ENCODE measurements around the gene RPL22L1. TPM values are rescaled to one million over a fixed set of nuclear protein-coding genes. Genes with fewer than 3 reads are reported as not detected.

Gene RPL22L1
- total and polyA plus RNA-seq, 2 experiments from 2014 or later = 82.2 to 110 TPM

- Histone ChIP-seq H3K27me3 (replicated peaks; ENCODE audit: insufficient read depth) (no peaks in the 10 kb centered on the region), H3K36me3 (ENCODE audit: low read depth) (peaks cover 35% of the 10 kb centered on the region), H3K4me1 (ENCODE audit: insufficient read depth) (peaks cover 26% of the 10 kb centered on the region), H3F3A (ENCODE audit: insufficient read depth) (peaks cover 67% of the 10 kb centered on the region), H3K4me3 (no peak overlapping the region), H3K9me3 (ENCODE audit: low read depth) (no peaks in the 10 kb centered on the region), H3K79me2 (ENCODE audit: insufficient read depth) (peaks cover 27% of the 10 kb centered on the region), H4K20me1 (ENCODE audit: insufficient read depth) (peaks cover 7% of the 10 kb centered on the region; the same call in 1 of the 2 replicates), H2AFZ (no peak overlapping the region), H3K9ac (peak overlapping the region; percentile 15; the same call in 1 of the 2 replicates), H3K9me2 (ENCODE audit: insufficient read depth) (no peaks in the 10 kb centered on the region), H3K27ac (0 out of 2 replicates have a peak overlapping the region, but pooled peaks have one; percentile 8), H3K4me2 (ENCODE audit: unreplicated experiment) (no peak overlapping the region)
- in situ Hi-C loops (cut with MboI) = no loop called here
- 77 to 84% methylated on average over 3 of the region's 3 CpGs for WGBS, 2 experiments (ENCODE audit: low coverage in 1 of 2, low lambda C conversion rate in 2 of 2, missing lambda C conversion rate in 2 of 2)
- no peak for DNase-seq
- TF ChIP-seq EZH2phosphoT487 (IDR thresholded peaks at IDR 0.05; ENCODE audit: insufficient read depth, low read depth) = no peak
- no peak for TF ChIP-seq EZH2 (IDR thresholded peaks at IDR 0.05; ENCODE audit: insufficient read depth, poor library complexity, severe bottlenecking)
Measured at GRCh38 chr3:170866499-170866898, 3.5 kb downstream of the RPL22L1 start.

- 88 to 89% methylated on average over 10 of the region's 10 CpGs for WGBS, 2 experiments (ENCODE audit: low coverage in 1 of 2, low lambda C conversion rate in 2 of 2, missing lambda C conversion rate in 2 of 2)
- no peak overlapping the region for H3K4me2 ChIP-seq (ENCODE audit: unreplicated experiment)
- in situ Hi-C loops (cut with MboI) = no loop called here
- H3K9ac ChIP-seq = no peak overlapping the region
- H3K9me2 ChIP-seq (ENCODE audit: insufficient read depth) = no peaks in the 10 kb centered on the region
- no peaks in the 10 kb centered on the region for H3K9me3 ChIP-seq (ENCODE audit: low read depth)
- no peak for DNase-seq
- H3K27ac ChIP-seq = no peak overlapping the region
- no peak overlapping the region for H3K4me3 ChIP-seq
- H3F3A ChIP-seq (ENCODE audit: insufficient read depth) = peaks cover 67% of the 10 kb centered on the region
- TF ChIP-seq EZH2phosphoT487 (IDR thresholded peaks at IDR 0.05; ENCODE audit: insufficient read depth, low read depth) = no peak
- TF ChIP-seq EZH2 (IDR thresholded peaks at IDR 0.05; ENCODE audit: insufficient read depth, poor library complexity, severe bottlenecking) = no peak
- peaks cover 23% of the 10 kb centered on the region for H3K4me1 ChIP-seq (ENCODE audit: insufficient read depth)
- H4K20me1 ChIP-seq (ENCODE audit: insufficient read depth) = peaks cover 7% of the 10 kb centered on the region; the same call in 1 of the 2 replicates
- no peaks in the 10 kb centered on the region for H3K27me3 ChIP-seq (replicated peaks; ENCODE audit: insufficient read depth)
- peaks cover 27% of the 10 kb centered on the region for H3K79me2 ChIP-seq (ENCODE audit: insufficient read depth)
- peaks cover 35% of the 10 kb centered on the region for H3K36me3 ChIP-seq (ENCODE audit: low read depth)
- no peak overlapping the region for H2AFZ ChIP-seq
Measured at GRCh38 chr3:170865209-170866094, 4.5 kb downstream of the RPL22L1 start.

DNA sequence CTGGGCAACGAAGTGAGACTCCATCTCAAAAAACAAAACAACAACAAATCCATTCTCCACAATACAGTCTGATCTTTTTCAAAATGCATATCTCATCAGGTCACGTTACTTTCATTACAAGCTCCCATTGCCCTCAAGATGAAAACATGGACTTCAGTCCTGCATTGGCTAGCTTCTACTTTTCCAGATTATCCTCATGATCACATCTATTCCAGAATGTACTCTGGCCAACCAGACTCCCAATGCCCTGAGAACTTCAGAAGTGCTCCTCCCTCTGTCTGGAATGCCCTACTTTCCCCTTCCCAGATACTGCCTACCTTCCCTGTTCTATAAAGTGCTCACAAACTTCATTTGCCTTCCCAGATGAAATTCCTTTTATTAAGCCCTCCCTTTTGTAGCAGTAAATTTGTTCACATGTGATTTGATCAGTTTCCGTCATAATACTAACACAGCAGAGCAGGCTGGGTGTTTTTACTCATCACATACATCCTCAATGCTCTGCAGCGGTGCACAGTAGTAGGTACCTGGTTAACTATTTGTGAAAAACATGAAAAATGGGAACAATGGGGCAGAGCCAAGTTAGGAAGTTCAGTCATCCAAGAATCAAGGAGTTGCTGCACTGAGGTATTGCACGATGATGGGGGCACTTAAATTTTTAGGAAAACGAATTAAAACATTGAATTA lies 5.3 kb downstream of the RPL22L1 start:
- H3K9me3 ChIP-seq (ENCODE audit: low read depth) = no peaks in the 10 kb centered on the region
- H2AFZ ChIP-seq = no peak overlapping the region
- H3F3A ChIP-seq (ENCODE audit: insufficient read depth) = peaks cover 67% of the 10 kb centered on the region
- peaks cover 22% of the 10 kb centered on the region for H3K4me1 ChIP-seq (ENCODE audit: insufficient read depth)
- no peak overlapping the region for H3K4me3 ChIP-seq
- H3K4me2 ChIP-seq (ENCODE audit: unreplicated experiment) = no peak overlapping the region
- no peak overlapping the region for H3K9ac ChIP-seq
- no peaks in the 10 kb centered on the region for H3K27me3 ChIP-seq (replicated peaks; ENCODE audit: insufficient read depth)
- H3K36me3 ChIP-seq (ENCODE audit: low read depth) = peaks cover 35% of the 10 kb centered on the region
- 81 to 82% methylated on average over 6 of the region's 6 CpGs for WGBS, 2 experiments (ENCODE audit: low coverage in 1 of 2, low lambda C conversion rate in 2 of 2, missing lambda C conversion rate in 2 of 2)
- H3K79me2 ChIP-seq (ENCODE audit: insufficient read depth) = peaks cover 24% of the 10 kb centered on the region
- H3K27ac ChIP-seq = no peak overlapping the region
- H3K9me2 ChIP-seq (ENCODE audit: insufficient read depth) = no peaks in the 10 kb centered on the region
- TF ChIP-seq EZH2 (IDR thresholded peaks at IDR 0.05; ENCODE audit: insufficient read depth, poor library complexity, severe bottlenecking) = no peak
- TF ChIP-seq EZH2phosphoT487 (IDR thresholded peaks at IDR 0.05; ENCODE audit: insufficient read depth, low read depth) = no peak
- H4K20me1 ChIP-seq (ENCODE audit: insufficient read depth) = peaks cover 7% of the 10 kb centered on the region; the same call in 1 of the 2 replicates
- peak; percentile 21 for DNase-seq
- in situ Hi-C loops (cut with MboI) = no loop called here

DNA sequence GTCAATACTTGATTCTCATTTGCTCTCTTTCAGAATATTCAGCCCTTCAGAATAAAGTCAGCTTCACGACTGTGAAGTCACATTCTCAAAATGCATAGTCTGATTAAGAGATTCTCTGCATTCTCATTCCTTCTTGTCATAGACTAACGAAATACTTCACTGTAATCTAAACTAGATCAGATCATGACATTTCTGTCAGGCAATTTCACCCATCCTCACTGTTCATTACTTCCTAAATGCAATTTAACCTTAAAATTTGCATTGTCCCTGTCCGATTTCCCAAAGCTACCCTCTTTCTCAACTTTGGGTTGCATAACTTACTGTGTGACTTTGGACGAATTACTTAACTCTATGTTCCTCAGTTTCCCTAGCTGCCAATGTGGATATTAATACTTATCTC lies 6.2 kb downstream of the RPL22L1 start:
- peaks cover 35% of the 10 kb centered on the region for H3K36me3 ChIP-seq (ENCODE audit: low read depth)
- TF ChIP-seq EZH2 (IDR thresholded peaks at IDR 0.05; ENCODE audit: insufficient read depth, poor library complexity, severe bottlenecking) (no peak), EZH2phosphoT487 (IDR thresholded peaks at IDR 0.05; ENCODE audit: insufficient read depth, low read depth) (no peak)
- 67 to 72% methylated on average over 4 of the region's 4 CpGs for WGBS, 2 experiments (ENCODE audit: low coverage in 1 of 2, low lambda C conversion rate in 2 of 2, missing lambda C conversion rate in 2 of 2)
- H3K79me2 ChIP-seq (ENCODE audit: insufficient read depth) = peaks cover 16% of the 10 kb centered on the region
- no peak overlapping the region for H3K4me2 ChIP-seq (ENCODE audit: unreplicated experiment)
- H3K9ac ChIP-seq = no peak overlapping the region
- no peak overlapping the region for H2AFZ ChIP-seq
- in situ Hi-C loops (cut with MboI) = no loop called here
- H3K27me3 ChIP-seq (replicated peaks; ENCODE audit: insufficient read depth) = no peaks in the 10 kb centered on the region
- H3K27ac ChIP-seq = no peak overlapping the region
- peaks cover 62% of the 10 kb centered on the region for H3F3A ChIP-seq (ENCODE audit: insufficient read depth)
- DNase-seq = no peak
- no peaks in the 10 kb centered on the region for H3K9me2 ChIP-seq (ENCODE audit: insufficient read depth)
- peaks cover 7% of the 10 kb centered on the region; the same call in 1 of the 2 replicates for H4K20me1 ChIP-seq (ENCODE audit: insufficient read depth)
- no peaks in the 10 kb centered on the region for H3K9me3 ChIP-seq (ENCODE audit: low read depth)
- H3K4me3 ChIP-seq = no peak overlapping the region
- H3K4me1 ChIP-seq (ENCODE audit: insufficient read depth) = peaks cover 20% of the 10 kb centered on the region

Data from GM23248 (cell line).